ENCODE results near the gene IGSF8.

DNA sequence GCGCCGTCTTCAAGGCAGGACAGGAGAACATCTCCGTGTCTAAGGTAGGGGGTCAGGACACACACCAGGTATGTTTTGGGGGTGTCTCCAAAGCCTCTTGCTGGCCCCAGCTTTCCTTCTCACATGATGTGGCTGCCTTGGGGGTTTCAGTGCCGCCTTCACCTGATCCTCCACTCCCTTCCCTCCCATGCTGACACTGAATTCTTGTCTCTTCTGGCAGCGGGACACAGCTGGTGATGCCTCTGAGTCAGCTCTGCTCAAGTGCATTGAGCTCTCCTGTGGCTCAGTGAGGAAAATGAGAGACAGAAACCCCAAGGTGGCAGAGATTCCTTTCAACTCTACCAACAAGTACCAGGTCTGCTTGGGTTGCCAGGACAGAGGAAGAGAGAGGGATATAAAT is 30.6 kb upstream of the IGSF8 start:
- TF ChIP-seq POLR2A (IDR thresholded peaks at IDR 0.05; ENCODE audit: low read depth, low read length) = no peak
- TF ChIP-seq POLR2AphosphoS5 (IDR thresholded peaks at IDR 0.05; ENCODE audit: low read depth, low read length) = no peak
- TF ChIP-seq TAF1 (IDR thresholded peaks at IDR 0.05; ENCODE audit: borderline replicate concordance, low read depth, low read length) = no peak

Measured in GM12892 (cell line).